ENCODE results near the gene DPP6. TPM values are rescaled to one million over a fixed set of nuclear protein-coding genes. Genes with fewer than 3 reads are reported as not detected.

Gene DPP6
- total and polyA plus RNA-seq, 9 donors = 0.22 to 3.9 (median 1.3) TPM; not detected in 1

DNA sequence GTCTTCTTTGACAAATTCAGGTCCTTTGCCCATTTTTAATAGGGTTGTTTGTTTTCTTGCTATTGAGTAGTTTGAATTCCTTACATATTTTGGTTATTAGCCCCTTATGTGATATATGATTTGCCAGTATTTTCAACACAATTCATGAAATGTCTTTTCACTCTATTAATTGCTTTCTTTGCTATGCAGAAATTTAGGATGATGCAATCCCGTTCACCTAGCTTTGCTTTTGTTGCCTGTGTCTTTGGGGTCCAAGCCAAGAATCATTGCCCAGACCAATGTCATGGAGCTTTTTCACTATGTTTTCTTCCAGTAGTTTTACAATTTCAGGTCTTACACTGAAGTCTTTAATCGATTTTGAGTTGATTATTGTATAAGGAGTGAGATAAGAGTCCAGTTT, 796.3 kb downstream of the DPP6 start:
- H3K4me1 ChIP-seq (ENCODE audit: insufficient read depth) = no peaks in the 10 kb centered on the region
- 45 to 50% (median 46%) methylated on average over 2 of the region's 2 CpGs for WGBS, 3 donors
- no peak for DNase-seq
- H3K27ac ChIP-seq = no peak overlapping the region
- H3K4me3 ChIP-seq = no peak overlapping the region
- H3K36me3 ChIP-seq = no peaks in the 10 kb centered on the region
- H3K27me3 ChIP-seq = no peaks in the 10 kb centered on the region
- no peak for TF ChIP-seq EP300 (IDR thresholded peaks at IDR 0.05)
- no peak for TF ChIP-seq POLR2A (IDR thresholded peaks at IDR 0.05)
- no peak for TF ChIP-seq CTCF (IDR thresholded peaks at IDR 0.05)
- intact Hi-C loops (cut with DNase I) = no loop called here
- no peaks in the 10 kb centered on the region for H3K9me3 ChIP-seq

DNA sequence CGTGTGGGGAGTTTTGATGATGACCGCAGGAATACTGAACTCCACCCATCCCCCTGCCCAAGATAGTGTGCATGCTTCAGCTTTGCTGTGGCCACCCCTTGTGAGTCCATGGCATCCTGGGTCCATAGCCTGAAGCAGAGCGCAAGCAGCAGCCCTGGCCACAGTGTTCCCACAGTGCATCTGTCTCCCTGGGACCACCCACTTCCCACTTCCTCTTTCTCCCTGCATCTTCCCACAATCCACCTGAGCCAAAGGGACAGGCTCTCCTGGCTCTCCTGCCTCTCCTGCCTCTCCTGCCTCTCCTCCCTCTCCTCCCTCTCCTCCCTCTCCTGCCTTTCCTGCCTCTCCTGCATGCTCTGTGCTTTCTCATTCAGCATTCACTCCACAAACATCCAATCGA, 800.0 kb downstream of the DPP6 start:
- H3K9me3 ChIP-seq = no peaks in the 10 kb centered on the region
- TF ChIP-seq EP300 (IDR thresholded peaks at IDR 0.05) = no peak
- no peak for TF ChIP-seq CTCF (IDR thresholded peaks at IDR 0.05)
- no peak for TF ChIP-seq POLR2A (IDR thresholded peaks at IDR 0.05)
- no peak overlapping the region for H3K27ac ChIP-seq
- intact Hi-C loops (cut with DNase I) = no loop called here
- H3K36me3 ChIP-seq = no peaks in the 10 kb centered on the region
- no peaks in the 10 kb centered on the region for H3K27me3 ChIP-seq
- H3K4me3 ChIP-seq = no peak overlapping the region
- H3K4me1 ChIP-seq (ENCODE audit: insufficient read depth) = no peaks in the 10 kb centered on the region
- 84 to 86% (median 86%) methylated on average over 4 of the region's 4 CpGs for WGBS, 3 donors
- DNase-seq = no peak

DNA sequence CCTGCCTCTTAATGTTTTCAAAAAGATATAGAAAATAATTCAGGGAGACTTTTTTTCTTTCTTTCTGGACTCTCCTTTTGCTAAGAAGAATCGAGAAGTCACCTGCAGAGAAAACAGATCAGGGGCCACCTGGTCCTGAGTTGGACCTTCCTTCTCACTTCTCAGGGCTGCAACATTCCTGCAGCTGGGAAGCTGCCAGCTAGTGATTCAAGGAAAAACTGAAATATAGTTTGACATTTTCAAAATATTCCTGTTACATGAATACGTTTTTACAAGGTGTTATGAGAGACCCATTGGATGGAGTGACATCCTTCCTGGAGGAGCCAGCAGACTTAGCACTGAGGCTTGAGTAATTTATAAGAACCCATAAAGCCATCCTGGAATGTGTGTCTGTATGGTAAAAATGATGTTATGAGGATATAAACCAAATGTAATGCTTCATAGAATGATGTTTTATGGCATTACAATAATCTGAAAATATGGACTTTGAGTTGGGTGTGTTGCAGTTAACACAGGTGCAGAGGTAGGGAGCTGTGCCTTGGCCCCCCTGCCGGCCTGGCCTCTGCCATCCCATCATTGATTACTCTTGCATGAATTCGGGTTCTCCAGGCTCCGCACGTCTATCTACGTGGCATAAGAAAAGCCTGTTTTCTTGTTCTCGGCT, 801.0 kb downstream of the DPP6 start:
- DNase-seq = no peak
- no peaks in the 10 kb centered on the region for H3K9me3 ChIP-seq
- intact Hi-C loops (cut with DNase I) = no loop called here
- no peaks in the 10 kb centered on the region for H3K27me3 ChIP-seq
- 81 to 88% (median 88%) methylated on average over 8 of the region's 8 CpGs for WGBS, 3 donors
- H3K27ac ChIP-seq = no peak overlapping the region
- H3K36me3 ChIP-seq = no peaks in the 10 kb centered on the region
- H3K4me1 ChIP-seq (ENCODE audit: insufficient read depth) = no peaks in the 10 kb centered on the region
- TF ChIP-seq EP300 (IDR thresholded peaks at IDR 0.05) (no peak), POLR2A (IDR thresholded peaks at IDR 0.05) (no peak), CTCF (IDR thresholded peaks at IDR 0.05) (no peak)
- H3K4me3 ChIP-seq = no peak overlapping the region

DNA sequence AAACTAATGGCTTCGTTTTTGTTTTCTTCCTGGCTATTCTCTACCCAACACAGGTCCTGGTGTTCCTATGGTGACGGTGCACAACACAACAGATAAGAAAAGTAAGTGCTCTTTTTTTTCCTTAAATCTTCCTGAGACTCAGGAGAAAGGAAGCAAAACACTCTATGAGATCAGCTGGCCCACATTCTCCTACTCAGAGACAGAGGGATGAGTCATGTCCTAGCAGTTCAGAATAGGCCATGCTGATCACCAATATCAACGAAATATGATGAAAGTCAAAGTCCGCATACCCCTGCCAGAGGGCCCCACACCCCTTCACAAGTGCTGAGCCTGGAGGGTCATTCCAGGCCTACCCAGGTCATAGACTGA, 801.5 kb downstream of the DPP6 start:
- no peak overlapping the region for H3K4me3 ChIP-seq
- DNase-seq = no peak
- intact Hi-C loops (cut with DNase I) = no loop called here
- no peak overlapping the region for H3K27ac ChIP-seq
- no peaks in the 10 kb centered on the region for H3K27me3 ChIP-seq
- 84 to 85% (median 85%) methylated on average over 4 of the region's 4 CpGs for WGBS, 3 donors
- no peak for TF ChIP-seq POLR2A (IDR thresholded peaks at IDR 0.05)
- no peak for TF ChIP-seq EP300 (IDR thresholded peaks at IDR 0.05)
- no peak for TF ChIP-seq CTCF (IDR thresholded peaks at IDR 0.05)
- H3K4me1 ChIP-seq (ENCODE audit: insufficient read depth) = no peaks in the 10 kb centered on the region
- no peaks in the 10 kb centered on the region for H3K9me3 ChIP-seq
- H3K36me3 ChIP-seq = no peaks in the 10 kb centered on the region

Data from ovary (tissue), 9 donors.